ENCODE results near the gene SHC4.

Gene SHC4

GRCh38 chr15:48845123-48845522 lies 118.6 kb downstream of the SHC4 start:
- Histone ChIP-seq H3K36me3 (ENCODE audit: insufficient read depth, insufficient read length, low read length) (no peaks in the 10 kb centered on the region), H3K9me3 (ENCODE audit: insufficient read depth, low read length) (no peaks in the 10 kb centered on the region), H3K4me1 (ENCODE audit: insufficient read depth, insufficient read length) (no peaks in the 10 kb centered on the region), H3K9ac (ENCODE audit: insufficient read length, low read depth) (no peak overlapping the region), H3K27me3 (ENCODE audit: insufficient read depth, insufficient read length) (no peaks in the 10 kb centered on the region), H3K4me3 (ENCODE audit: insufficient read length, low read depth) (no peak overlapping the region)
- no peak for DNase-seq (ENCODE audit: low read depth, low spot score)
- no peak for TF ChIP-seq YY1 (IDR thresholded peaks at IDR 0.05; ENCODE audit: insufficient read depth, insufficient read length)
- TF ChIP-seq ZNF274 (IDR thresholded peaks at IDR 0.05; ENCODE audit: low read depth, low read length) = no peak
- no peak for TF ChIP-seq SUZ12 (IDR thresholded peaks at IDR 0.05; ENCODE audit: extremely low read depth, insufficient read depth, insufficient read length)

- DNase-seq (ENCODE audit: low read depth, low spot score) = no peak
- H3K4me1 ChIP-seq (ENCODE audit: insufficient read depth, insufficient read length) = no peaks in the 10 kb centered on the region
- H3K27me3 ChIP-seq (ENCODE audit: insufficient read depth, insufficient read length) = no peaks in the 10 kb centered on the region
- no peak overlapping the region for H3K9ac ChIP-seq (ENCODE audit: insufficient read length, low read depth)
- TF ChIP-seq SUZ12 (IDR thresholded peaks at IDR 0.05; ENCODE audit: extremely low read depth, insufficient read depth, insufficient read length) (no peak), ZNF274 (IDR thresholded peaks at IDR 0.05; ENCODE audit: low read depth, low read length) (no peak), YY1 (IDR thresholded peaks at IDR 0.05; ENCODE audit: insufficient read depth, insufficient read length) (no peak)
- H3K9me3 ChIP-seq (ENCODE audit: insufficient read depth, low read length) = no peaks in the 10 kb centered on the region
- no peak overlapping the region for H3K4me3 ChIP-seq (ENCODE audit: insufficient read length, low read depth)
- no peaks in the 10 kb centered on the region for H3K36me3 ChIP-seq (ENCODE audit: insufficient read depth, insufficient read length, low read length)
Measured at GRCh38 chr15:48842501-48842900, 121.2 kb downstream of the SHC4 start.

GRCh38 chr15:48834756-48835155 lies 129.0 kb downstream of the SHC4 start:
- no peak for DNase-seq (ENCODE audit: low read depth, low spot score)
- Histone ChIP-seq H3K9ac (ENCODE audit: insufficient read length, low read depth) (no peak overlapping the region), H3K36me3 (ENCODE audit: insufficient read depth, insufficient read length, low read length) (no peaks in the 10 kb centered on the region), H3K9me3 (ENCODE audit: insufficient read depth, low read length) (no peaks in the 10 kb centered on the region), H3K4me1 (ENCODE audit: insufficient read depth, insufficient read length) (no peaks in the 10 kb centered on the region), H3K27me3 (ENCODE audit: insufficient read depth, insufficient read length) (no peaks in the 10 kb centered on the region), H3K4me3 (ENCODE audit: insufficient read length, low read depth) (no peak overlapping the region)
- TF ChIP-seq SUZ12 (IDR thresholded peaks at IDR 0.05; ENCODE audit: extremely low read depth, insufficient read depth, insufficient read length) (no peak), ZNF274 (IDR thresholded peaks at IDR 0.05; ENCODE audit: low read depth, low read length) (no peak)

DNA sequence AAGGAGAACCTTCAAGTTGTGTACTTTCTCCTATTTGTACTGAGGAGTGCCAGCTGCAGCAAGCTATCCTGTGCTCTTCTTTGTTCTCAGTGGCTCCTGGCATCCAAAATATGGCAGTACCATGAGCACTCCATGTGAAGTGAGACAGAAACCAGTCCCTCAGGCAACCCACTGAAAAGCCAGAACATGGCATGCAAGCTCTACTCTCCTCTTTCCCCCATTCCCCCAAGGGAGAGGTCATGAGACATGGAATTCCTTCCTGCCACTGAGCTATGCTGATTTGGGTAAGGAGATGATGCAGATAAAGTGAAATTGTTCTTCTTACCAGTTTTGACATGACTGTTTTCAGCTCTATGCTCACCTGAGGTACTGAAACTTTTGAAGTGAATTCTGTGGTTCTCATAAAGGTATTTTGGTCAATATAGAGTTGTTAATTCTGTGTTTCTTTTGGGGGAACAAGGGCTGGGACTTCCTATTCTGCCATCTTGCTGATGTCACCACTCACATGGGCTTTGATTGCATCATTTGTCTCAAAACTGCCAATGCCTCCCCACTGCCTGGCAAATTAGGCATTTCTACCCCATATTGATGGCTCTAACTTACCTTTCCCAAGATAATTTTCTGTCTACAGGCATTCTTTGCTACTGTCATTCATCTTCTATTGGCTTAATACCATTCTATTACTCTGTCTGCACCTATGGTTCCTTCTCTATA lies 130.0 kb downstream of the SHC4 start:
- no peak overlapping the region for H3K9ac ChIP-seq (ENCODE audit: insufficient read length, low read depth)
- DNase-seq (ENCODE audit: low read depth, low spot score) = no peak
- H3K36me3 ChIP-seq (ENCODE audit: insufficient read depth, insufficient read length, low read length) = no peaks in the 10 kb centered on the region
- H3K4me3 ChIP-seq (ENCODE audit: insufficient read length, low read depth) = no peak overlapping the region
- no peaks in the 10 kb centered on the region for H3K27me3 ChIP-seq (ENCODE audit: insufficient read depth, insufficient read length)
- no peaks in the 10 kb centered on the region for H3K9me3 ChIP-seq (ENCODE audit: insufficient read depth, low read length)
- TF ChIP-seq YY1 (IDR thresholded peaks at IDR 0.05; ENCODE audit: insufficient read depth, insufficient read length) (no peak), ZNF274 (IDR thresholded peaks at IDR 0.05; ENCODE audit: low read depth, low read length) (no peak), SUZ12 (IDR thresholded peaks at IDR 0.05; ENCODE audit: extremely low read depth, insufficient read depth, insufficient read length) (no peak)
- no peaks in the 10 kb centered on the region for H3K4me1 ChIP-seq (ENCODE audit: insufficient read depth, insufficient read length)

DNA sequence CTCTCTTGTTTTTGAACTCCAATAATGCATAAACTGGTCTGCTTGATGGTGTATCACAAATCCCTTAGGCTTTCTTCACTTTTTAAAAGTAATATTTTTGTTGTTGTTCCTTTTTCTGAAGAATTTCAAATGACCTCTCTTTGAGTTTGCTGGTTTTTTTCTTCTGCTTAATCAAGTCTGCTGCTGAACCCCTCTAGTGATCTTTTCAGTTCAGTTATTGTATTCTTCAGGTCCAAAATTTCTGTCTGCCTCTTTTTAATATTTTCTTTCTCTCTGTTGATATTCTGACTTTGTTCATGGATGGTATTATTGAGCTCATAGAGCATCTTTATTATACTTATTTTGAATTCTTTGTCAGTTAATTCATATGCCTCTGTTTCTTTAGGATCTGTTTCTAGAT lies 131.1 kb downstream of the SHC4 start:
- H3K9ac ChIP-seq (ENCODE audit: insufficient read length, low read depth) = no peak overlapping the region
- no peaks in the 10 kb centered on the region for H3K27me3 ChIP-seq (ENCODE audit: insufficient read depth, insufficient read length)
- H3K4me3 ChIP-seq (ENCODE audit: insufficient read length, low read depth) = no peak overlapping the region
- H3K4me1 ChIP-seq (ENCODE audit: insufficient read depth, insufficient read length) = no peaks in the 10 kb centered on the region
- no peaks in the 10 kb centered on the region for H3K9me3 ChIP-seq (ENCODE audit: insufficient read depth, low read length)
- DNase-seq (ENCODE audit: low read depth, low spot score) = no peak
- TF ChIP-seq YY1 (IDR thresholded peaks at IDR 0.05; ENCODE audit: insufficient read depth, insufficient read length) (no peak), ZNF274 (IDR thresholded peaks at IDR 0.05; ENCODE audit: low read depth, low read length) (no peak), SUZ12 (IDR thresholded peaks at IDR 0.05; ENCODE audit: extremely low read depth, insufficient read depth, insufficient read length) (no peak)
- H3K36me3 ChIP-seq (ENCODE audit: insufficient read depth, insufficient read length, low read length) = no peaks in the 10 kb centered on the region

DNA sequence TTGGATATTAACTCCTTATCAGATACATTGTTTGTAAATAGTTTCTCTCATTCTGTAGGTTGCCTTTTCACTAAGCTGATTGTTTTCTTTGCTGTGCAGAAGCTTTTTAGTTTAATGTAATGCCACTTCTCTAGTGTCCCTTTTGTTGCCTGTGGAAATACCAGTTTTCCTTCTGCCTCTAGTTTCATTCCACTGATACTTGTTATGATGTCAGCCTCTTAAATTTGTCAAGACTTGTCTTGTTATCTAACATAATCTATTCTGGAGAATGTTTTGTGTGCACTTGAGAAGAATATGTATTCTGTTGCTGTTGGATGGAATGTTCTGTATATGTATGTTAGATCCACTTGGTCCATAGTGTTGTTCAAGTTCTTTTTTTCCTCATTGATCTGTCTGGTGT lies 134.8 kb downstream of the SHC4 start:
- Histone ChIP-seq H3K4me3 (ENCODE audit: insufficient read length, low read depth) (no peak overlapping the region), H3K4me1 (ENCODE audit: insufficient read depth, insufficient read length) (no peaks in the 10 kb centered on the region), H3K9ac (ENCODE audit: insufficient read length, low read depth) (no peak overlapping the region), H3K36me3 (ENCODE audit: insufficient read depth, insufficient read length, low read length) (no peaks in the 10 kb centered on the region), H3K9me3 (ENCODE audit: insufficient read depth, low read length) (no peaks in the 10 kb centered on the region), H3K27me3 (ENCODE audit: insufficient read depth, insufficient read length) (no peaks in the 10 kb centered on the region)
- no peak for TF ChIP-seq ZNF274 (IDR thresholded peaks at IDR 0.05; ENCODE audit: low read depth, low read length)
- TF ChIP-seq SUZ12 (IDR thresholded peaks at IDR 0.05; ENCODE audit: extremely low read depth, insufficient read depth, insufficient read length) = no peak
- TF ChIP-seq YY1 (IDR thresholded peaks at IDR 0.05; ENCODE audit: insufficient read depth, insufficient read length) = no peak
- no peak for DNase-seq (ENCODE audit: low read depth, low spot score)

DNA sequence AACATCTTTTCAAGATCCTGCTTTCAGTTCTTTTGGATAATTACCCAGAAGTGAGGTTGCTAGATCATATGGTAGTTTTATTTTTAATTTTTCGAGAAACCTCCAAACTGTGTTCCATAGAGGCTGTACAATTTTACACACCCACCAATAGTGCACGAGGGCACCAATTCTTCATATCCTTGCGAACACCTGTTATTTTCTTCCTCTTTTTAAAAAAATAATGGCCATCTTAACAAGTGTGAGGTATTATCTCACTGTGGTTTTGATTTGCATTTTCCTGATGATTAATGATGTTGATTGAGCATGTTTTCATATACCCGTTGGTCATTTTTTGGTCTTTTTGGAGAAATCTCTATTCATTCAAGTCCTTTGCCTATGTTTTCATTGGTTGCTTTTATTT lies 135.2 kb downstream of the SHC4 start:
- DNase-seq (ENCODE audit: low read depth, low spot score) = no peak
- no peaks in the 10 kb centered on the region for H3K4me1 ChIP-seq (ENCODE audit: insufficient read depth, insufficient read length)
- H3K4me3 ChIP-seq (ENCODE audit: insufficient read length, low read depth) = no peak overlapping the region
- H3K27me3 ChIP-seq (ENCODE audit: insufficient read depth, insufficient read length) = no peaks in the 10 kb centered on the region
- no peaks in the 10 kb centered on the region for H3K9me3 ChIP-seq (ENCODE audit: insufficient read depth, low read length)
- H3K36me3 ChIP-seq (ENCODE audit: insufficient read depth, insufficient read length, low read length) = no peaks in the 10 kb centered on the region
- no peak overlapping the region for H3K9ac ChIP-seq (ENCODE audit: insufficient read length, low read depth)
- TF ChIP-seq SUZ12 (IDR thresholded peaks at IDR 0.05; ENCODE audit: extremely low read depth, insufficient read depth, insufficient read length) (no peak), ZNF274 (IDR thresholded peaks at IDR 0.05; ENCODE audit: low read depth, low read length) (no peak), YY1 (IDR thresholded peaks at IDR 0.05; ENCODE audit: insufficient read depth, insufficient read length) (no peak)
